Neural progenitor cell (in vitro differentiated cells): ENCODE data around the gene CDC14C. TPM values are rescaled to one million over a fixed set of nuclear protein-coding genes. Genes with fewer than 3 reads are reported as not detected.

Experiments used
- DNase-seq: peaks from one replicate; pipeline ENCODE4 v3.0.0-alpha.2; 2016; ENCODE audit warnings: low spot score
- H2AFZ ChIP-seq: fragments of 200-600 bp; sonication (generic); replicated peaks from 2 replicates; pipeline ENCODE4 v1.6.1; 2016; ENCODE audit warnings: antibody characterized with exemption
- H3F3A ChIP-seq: fragments of 200-600 bp; sonication (generic); 2 replicates; pipeline ENCODE4 v1.6.1; 2016; ENCODE audit warnings: antibody characterized with exemption, low read depth
- H3K27ac ChIP-seq: fragments of 200-600 bp; sonication (generic); 2 replicates; pipeline ENCODE4 v1.5.1; 2016; ENCODE audit warnings: mild to moderate bottlenecking
- H3K27me3 ChIP-seq: fragments of 200-600 bp; sonication (generic); 2 replicates; pipeline ENCODE4 v1.6.1; 2016; ENCODE audit warnings: mild to moderate bottlenecking, moderate library complexity
- H3K36me3 ChIP-seq: fragments of 200-600 bp; sonication (generic); 2 replicates; pipeline ENCODE4 v1.5.1; 2016
- H3K4me1 ChIP-seq: fragments of 200-600 bp; sonication (generic); 2 replicates; pipeline ENCODE4 v1.6.1; 2016; ENCODE audit warnings: mixed run types
- H3K4me2 ChIP-seq: fragments of 200-600 bp; sonication (generic); 2 replicates; pipeline ENCODE4 v1.6.1; 2016
- H3K4me3 ChIP-seq: fragments of 200-600 bp; sonication (generic); 2 replicates; pipeline ENCODE4 v1.5.1; 2016
- H3K79me2 ChIP-seq: fragments of 200-600 bp; sonication (generic); 2 replicates; pipeline ENCODE4 v1.6.1; 2016; ENCODE audit warnings: low read depth
- H3K9ac ChIP-seq: fragments of 200-600 bp; sonication (generic); 2 replicates; pipeline ENCODE4 v1.6.1; 2016
- H3K9me3 ChIP-seq: fragments of 200-600 bp; sonication (generic); 2 replicates; pipeline ENCODE4 v1.5.1; 2016; ENCODE audit warnings: low read depth
- H4K20me1 ChIP-seq: fragments of 200-600 bp; sonication (generic); 2 replicates; pipeline ENCODE4 v1.6.1; 2016; ENCODE audit warnings: low read depth
- H3K27ac Mint-ChIP-seq: 3 replicates; pipeline ENCODE4 v1.8.0; 2021; ENCODE audit warnings: mixed read lengths
- H3K27me3 Mint-ChIP-seq: 2 replicates; pipeline ENCODE4 v1.8.0; 2022; ENCODE audit warnings: low read depth, mild to moderate bottlenecking, inconsistent platforms, moderate library complexity, mixed read lengths; ENCODE audit not compliant: insufficient read depth
- H3K36me3 Mint-ChIP-seq: 3 replicates; pipeline ENCODE4 v1.8.0; 2021; ENCODE audit warnings: mixed read lengths
- H3K4me1 Mint-ChIP-seq: 3 replicates; pipeline ENCODE4 v1.8.0; 2021; ENCODE audit warnings: mixed read lengths
- H3K4me3 Mint-ChIP-seq: 3 replicates; pipeline ENCODE4 v1.8.0; 2021; ENCODE audit warnings: mild to moderate bottlenecking, moderate library complexity, mixed read lengths
- H3K9me3 Mint-ChIP-seq: 3 replicates; pipeline ENCODE4 v1.8.0; 2020; ENCODE audit warnings: mixed read lengths
- EZH2 ChIP-seq: fragments of 200-600 bp; sonication (generic); IDR thresholded peaks from 2 replicates; pipeline ENCODE4 v1.6.1; 2017; ENCODE audit warnings: antibody characterized with exemption, mild to moderate bottlenecking, moderate library complexity
- EZH2phosphoT487 ChIP-seq: fragments of 200-600 bp; sonication (generic); IDR thresholded peaks from 2 replicates; pipeline ENCODE4 v1.6.1; 2017; ENCODE audit warnings: antibody characterized with exemption
- total RNA-seq: library from RNA; depleted of rRNA; stranded (reverse); fragments of >200 nt; gene quantifications from 2 replicates; pipeline ENCODE4 v1.2.3, GENCODE V29; 2015; ENCODE audit warnings: low replicate concordance
- TF ChIP-seq, protein P1 (sequence below): fragments of 200-600 bp; sonication (generic); IDR thresholded peaks from 2 replicates; pipeline ENCODE4 v1.5.1; 2017; ENCODE audit warnings: antibody characterized with exemption, mild to moderate bottlenecking

The CDC14C gene
- total RNA-seq, 1 donor from 2014 or later, result 0.54 TPM

DNA sequence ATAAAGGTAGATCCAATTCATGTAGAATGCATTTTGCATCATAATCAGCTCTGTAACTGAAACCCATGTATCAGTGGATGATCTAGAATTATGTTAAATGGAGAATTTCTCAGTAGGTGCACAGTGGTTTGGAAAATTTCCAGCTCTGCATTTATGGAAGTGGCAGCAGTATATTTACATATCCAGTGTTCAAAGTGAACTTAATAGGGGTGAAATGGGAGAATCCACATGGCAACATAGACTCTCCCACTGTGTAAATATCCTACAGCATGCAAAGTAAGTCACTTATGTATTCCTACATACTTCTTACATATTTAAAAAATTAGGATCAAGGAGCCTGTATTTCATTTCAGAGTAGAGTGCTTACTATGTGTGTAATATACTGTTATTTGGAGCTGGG is 35.3 kb downstream of the CDC14C start:
- H3F3A ChIP-seq, result no peaks in the 10 kb centered on the region
- no peak for TF ChIP-seq EZH2phosphoT487
- no peak for TF ChIP-seq EZH2
- TF ChIP-seq, protein P1, sequence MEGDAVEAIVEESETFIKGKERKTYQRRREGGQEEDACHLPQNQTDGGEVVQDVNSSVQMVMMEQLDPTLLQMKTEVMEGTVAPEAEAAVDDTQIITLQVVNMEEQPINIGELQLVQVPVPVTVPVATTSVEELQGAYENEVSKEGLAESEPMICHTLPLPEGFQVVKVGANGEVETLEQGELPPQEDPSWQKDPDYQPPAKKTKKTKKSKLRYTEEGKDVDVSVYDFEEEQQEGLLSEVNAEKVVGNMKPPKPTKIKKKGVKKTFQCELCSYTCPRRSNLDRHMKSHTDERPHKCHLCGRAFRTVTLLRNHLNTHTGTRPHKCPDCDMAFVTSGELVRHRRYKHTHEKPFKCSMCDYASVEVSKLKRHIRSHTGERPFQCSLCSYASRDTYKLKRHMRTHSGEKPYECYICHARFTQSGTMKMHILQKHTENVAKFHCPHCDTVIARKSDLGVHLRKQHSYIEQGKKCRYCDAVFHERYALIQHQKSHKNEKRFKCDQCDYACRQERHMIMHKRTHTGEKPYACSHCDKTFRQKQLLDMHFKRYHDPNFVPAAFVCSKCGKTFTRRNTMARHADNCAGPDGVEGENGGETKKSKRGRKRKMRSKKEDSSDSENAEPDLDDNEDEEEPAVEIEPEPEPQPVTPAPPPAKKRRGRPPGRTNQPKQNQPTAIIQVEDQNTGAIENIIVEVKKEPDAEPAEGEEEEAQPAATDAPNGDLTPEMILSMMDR, result no peak
- no peak overlapping the region for H2AFZ ChIP-seq
- no peaks in the 10 kb centered on the region for H3K79me2 ChIP-seq
- no peak overlapping the region for H3K27ac ChIP-seq
- H3K4me2 ChIP-seq, result no peak overlapping the region
- Mint-ChIP-seq H3K27me3 (no peaks in the 10 kb centered on the region), H3K36me3 (no peaks in the 10 kb centered on the region), H3K9me3 (no peaks in the 10 kb centered on the region), H3K27ac (no peak overlapping the region), H3K4me3 (no peak overlapping the region), H3K4me1 (peaks cover 13% of the 10 kb centered on the region)
- no peaks in the 10 kb centered on the region for H3K36me3 ChIP-seq
- no peak overlapping the region for H3K9ac ChIP-seq
- no peak for DNase-seq
- no peaks in the 10 kb centered on the region for H3K9me3 ChIP-seq
- no peaks in the 10 kb centered on the region for H4K20me1 ChIP-seq
- H3K27me3 ChIP-seq, result no peaks in the 10 kb centered on the region
- no peak overlapping the region for H3K4me3 ChIP-seq
- peaks cover 5% of the 10 kb centered on the region for H3K4me1 ChIP-seq

DNA sequence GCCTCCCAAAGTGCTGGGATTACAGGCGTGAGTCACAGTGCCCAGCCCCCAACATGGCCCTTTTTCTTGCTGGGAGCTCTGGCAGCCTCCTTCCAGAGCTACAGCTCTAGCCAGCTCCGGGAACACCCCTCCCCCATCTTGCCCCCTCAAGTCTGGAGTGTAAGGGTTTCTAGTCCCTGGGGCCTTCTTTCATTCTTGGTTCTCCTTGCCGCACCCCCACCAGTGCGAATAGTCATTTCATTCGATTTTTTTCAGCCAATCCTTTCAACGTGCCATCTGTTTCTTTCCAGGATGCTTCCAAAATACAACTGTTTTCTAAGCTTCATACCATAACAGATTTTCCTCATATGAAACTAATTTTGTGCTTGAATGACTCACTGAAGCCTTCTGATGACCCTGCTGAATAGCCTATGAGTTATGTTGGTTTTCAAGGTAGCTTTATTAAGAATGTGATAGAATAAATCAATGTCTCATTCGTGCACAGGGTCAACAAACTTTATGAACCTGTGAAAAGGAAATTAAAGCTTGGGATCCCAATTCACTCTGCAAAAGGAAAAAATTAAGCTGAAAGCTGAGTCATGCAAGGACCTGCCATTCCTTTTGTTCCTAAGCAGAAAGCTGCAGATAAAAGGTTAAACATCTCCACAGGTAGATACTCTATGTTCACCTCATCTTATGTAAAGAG is 38.6 kb downstream of the CDC14C start:
- Histone ChIP-seq H3K36me3 (no peaks in the 10 kb centered on the region), H3K79me2 (no peaks in the 10 kb centered on the region), H3K9ac (no peak overlapping the region), H2AFZ (no peak overlapping the region), H3K4me1 (peaks cover 5% of the 10 kb centered on the region), H4K20me1 (no peaks in the 10 kb centered on the region), H3K27ac (no peak overlapping the region), H3K4me2 (no peak overlapping the region), H3F3A (no peaks in the 10 kb centered on the region), H3K9me3 (no peaks in the 10 kb centered on the region), H3K27me3 (no peaks in the 10 kb centered on the region), H3K4me3 (no peak overlapping the region)
- no peak overlapping the region for H3K4me3 Mint-ChIP-seq
- no peak for DNase-seq
- H3K27me3 Mint-ChIP-seq, result no peaks in the 10 kb centered on the region
- TF ChIP-seq, protein P1, result no peak
- TF ChIP-seq EZH2 (no peak), EZH2phosphoT487 (no peak)
- H3K4me1 Mint-ChIP-seq, result peaks cover 13% of the 10 kb centered on the region
- no peak overlapping the region for H3K27ac Mint-ChIP-seq
- H3K9me3 Mint-ChIP-seq, result no peaks in the 10 kb centered on the region
- H3K36me3 Mint-ChIP-seq, result no peaks in the 10 kb centered on the region

DNA sequence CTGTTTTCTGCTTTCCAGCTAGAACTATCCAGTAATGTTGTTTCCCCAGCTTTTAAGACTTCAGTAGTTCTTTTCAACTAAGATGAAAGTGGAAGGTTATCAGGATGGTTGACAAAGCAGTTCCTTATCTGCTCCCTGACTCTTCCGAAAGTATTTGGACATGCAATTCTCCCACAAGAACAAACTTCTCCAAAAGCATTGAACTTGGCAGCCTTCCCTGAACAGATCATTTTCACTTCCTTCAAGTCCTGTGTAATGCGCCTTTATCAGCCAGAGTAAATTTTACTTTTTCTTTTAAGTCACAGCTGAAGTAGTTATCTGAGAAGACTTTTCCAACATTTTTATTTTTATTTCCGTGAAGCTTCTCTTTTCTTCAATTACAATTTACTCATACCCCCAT is 39.7 kb downstream of the CDC14C start:
- no peaks in the 10 kb centered on the region for H4K20me1 ChIP-seq
- Mint-ChIP-seq H3K4me3 (no peak overlapping the region), H3K27ac (no peak overlapping the region), H3K36me3 (no peaks in the 10 kb centered on the region), H3K9me3 (no peaks in the 10 kb centered on the region), H3K4me1 (peaks cover 13% of the 10 kb centered on the region), H3K27me3 (no peaks in the 10 kb centered on the region)
- H3K4me3 ChIP-seq, result no peak overlapping the region
- peaks cover 5% of the 10 kb centered on the region for H3K4me1 ChIP-seq
- H3K36me3 ChIP-seq, result no peaks in the 10 kb centered on the region
- H3F3A ChIP-seq, result no peaks in the 10 kb centered on the region
- TF ChIP-seq, protein P1, result no peak
- TF ChIP-seq EZH2 (no peak), EZH2phosphoT487 (no peak)
- H3K9ac ChIP-seq, result no peak overlapping the region
- no peak overlapping the region for H2AFZ ChIP-seq
- no peaks in the 10 kb centered on the region for H3K9me3 ChIP-seq
- no peak overlapping the region for H3K4me2 ChIP-seq
- H3K79me2 ChIP-seq, result no peaks in the 10 kb centered on the region
- no peak for DNase-seq
- H3K27ac ChIP-seq, result no peak overlapping the region
- H3K27me3 ChIP-seq, result no peaks in the 10 kb centered on the region
